GM23338 (cell line): ENCODE results near the gene IFRD1. TPM values are rescaled to one million over a fixed set of nuclear protein-coding genes. Genes with fewer than 3 reads are reported as not detected.

Experiments
- ATAC-seq: fragments of 200-7000 bp; cut with Tn5 transposase; 3 replicates; pipeline ENCODE4 v1.9.1; 2020
- DNase-seq: peaks from one replicate; pipeline ENCODE4 v3.0.0-alpha.2; 2015; ENCODE audit warnings: low spot score
- H2AFZ ChIP-seq: fragments of 200-600 bp; sonication (generic); 2 replicates; pipeline ENCODE4 v1.8.0; 2016; ENCODE audit warnings: antibody characterized with exemption, mild to moderate bottlenecking, moderate library complexity
- H3F3A ChIP-seq: fragments of 200-600 bp; sonication (generic); replicated peaks from 2 replicates; pipeline ENCODE4 v1.8.0; 2017; ENCODE audit warnings: antibody characterized with exemption, mixed run types, low read depth
- H3K27ac ChIP-seq: fragments of 200-600 bp; sonication (generic); 2 replicates; pipeline ENCODE4 v1.6.1; 2016; ENCODE audit warnings: low read depth
- H3K27me3 ChIP-seq: fragments of 200-600 bp; sonication (generic); 2 replicates; pipeline ENCODE4 v1.8.0; 2016; ENCODE audit warnings: mild to moderate bottlenecking, mixed run types, moderate library complexity; ENCODE audit not compliant: insufficient read depth
- H3K36me3 ChIP-seq: fragments of 200-600 bp; sonication (generic); 2 replicates; pipeline ENCODE4 v1.8.0; 2016; ENCODE audit warnings: mild to moderate bottlenecking; ENCODE audit not compliant: insufficient read depth
- H3K4me1 ChIP-seq: fragments of 200-600 bp; sonication (generic); 2 replicates; pipeline ENCODE4 v1.8.0; 2016; ENCODE audit warnings: mild to moderate bottlenecking, moderate library complexity; ENCODE audit not compliant: insufficient read depth
- H3K4me2 ChIP-seq: fragments of 200-600 bp; sonication (generic); 2 replicates; pipeline ENCODE4 v1.7.1; 2017; ENCODE audit warnings: mixed run types
- H3K4me3 ChIP-seq: fragments of 200-600 bp; sonication (generic); 2 replicates; pipeline ENCODE4 v1.6.1; 2016; ENCODE audit warnings: mixed run types
- H3K79me2 ChIP-seq: fragments of 200-600 bp; sonication (generic); replicated peaks from 2 replicates; pipeline ENCODE4 v1.8.0; 2017; ENCODE audit warnings: mild to moderate bottlenecking; ENCODE audit not compliant: insufficient read depth
- H3K9me2 ChIP-seq: fragments of 200-600 bp; sonication (generic); 2 replicates; pipeline ENCODE4 v1.8.0; 2017; ENCODE audit not compliant: insufficient read depth
- H4K20me1 ChIP-seq: fragments of 200-600 bp; sonication (generic); replicated peaks from 2 replicates; pipeline ENCODE4 v1.8.0; 2017; ENCODE audit warnings: mild to moderate bottlenecking; ENCODE audit not compliant: insufficient read depth
- H3K27ac Mint-ChIP-seq: 2 replicates; pipeline ENCODE4 v1.8.0; 2020; ENCODE audit warnings: inconsistent platforms, mild to moderate bottlenecking, moderate library complexity, mixed read lengths
- H3K27me3 Mint-ChIP-seq: 3 replicates; pipeline ENCODE4 v1.8.0; 2022; ENCODE audit warnings: low read depth, mild to moderate bottlenecking, moderate library complexity, mixed read lengths, inconsistent platforms; ENCODE audit not compliant: insufficient read depth, poor library complexity
- H3K36me3 Mint-ChIP-seq: 3 replicates; pipeline ENCODE4 v1.8.0; 2021; ENCODE audit warnings: low read depth, mild to moderate bottlenecking, inconsistent platforms, moderate library complexity, mixed read lengths
- H3K4me1 Mint-ChIP-seq: 3 replicates; pipeline ENCODE4 v1.8.0; 2020; ENCODE audit warnings: mild to moderate bottlenecking, inconsistent platforms, mixed read lengths
- H3K4me3 Mint-ChIP-seq: 3 replicates; pipeline ENCODE4 v1.8.0; 2021; ENCODE audit warnings: moderate library complexity, mild to moderate bottlenecking, inconsistent platforms, mixed read lengths
- H3K9me3 Mint-ChIP-seq: 3 replicates; pipeline ENCODE4 v1.8.0; 2020; ENCODE audit warnings: moderate library complexity, mild to moderate bottlenecking, inconsistent platforms, mixed read lengths
- CTCF ChIP-seq, 2 experiments: fragments of 200-600 bp in 1 of 2; sonication (generic) in 1 of 2; conservative IDR thresholded peaks; 2 replicates each; pipeline versions ENCODE4 v1.5.1 to v1.6.1; 2016 to 2017; ENCODE audit warnings: antibody characterized with exemption in 2 of 2, low read depth in 2 of 2, mild to moderate bottlenecking in 2 of 2, moderate library complexity in 1 of 2
- ETS1 ChIP-seq: IDR thresholded peaks from 2 replicates; pipeline ENCODE4 v1.6.1; 2016; ENCODE audit warnings: antibody characterized with exemption
- NANOG ChIP-seq: IDR thresholded peaks from 2 replicates; pipeline ENCODE4 v1.6.1; 2016; ENCODE audit warnings: antibody characterized with exemption, borderline replicate concordance
- POLR2AphosphoS5 ChIP-seq: IDR thresholded peaks from 2 replicates; pipeline ENCODE4 v1.6.1; 2016; ENCODE audit warnings: antibody characterized with exemption, low read depth
- STAT1 ChIP-seq: IDR thresholded peaks from one replicate; pipeline ENCODE4 v1.6.1; 2016; ENCODE audit warnings: antibody characterized with exemption; ENCODE audit not compliant: unreplicated experiment
- ZNF114 ChIP-seq: fragments of 250-450 bp; sonication (Bioruptor Pico); IDR thresholded peaks from 2 replicates; pipeline ENCODE4 v1.5.0; 2020; ENCODE audit warnings: mild to moderate bottlenecking, moderate library complexity
- polyA plus RNA-seq: library from polyadenylated mRNA; unstranded; fragments of >200 nt; fragmentation: Nextera tagmentation; extraction: Ambion mirVana; gene quantifications from 2 replicates; pipeline ENCODE4 v1.2.1, GENCODE V29; 2016
- total RNA-seq: library from RNA; depleted of rRNA; stranded (reverse); fragments of >200 nt; shearing (Covaris generic); gene quantifications from 2 replicates; pipeline ENCODE4 v1.2.3, GENCODE V29; 2014

Gene IFRD1
- total and polyA plus RNA-seq, 2 experiments from 2014 or later: 69.6 to 73.6 TPM

DNA sequence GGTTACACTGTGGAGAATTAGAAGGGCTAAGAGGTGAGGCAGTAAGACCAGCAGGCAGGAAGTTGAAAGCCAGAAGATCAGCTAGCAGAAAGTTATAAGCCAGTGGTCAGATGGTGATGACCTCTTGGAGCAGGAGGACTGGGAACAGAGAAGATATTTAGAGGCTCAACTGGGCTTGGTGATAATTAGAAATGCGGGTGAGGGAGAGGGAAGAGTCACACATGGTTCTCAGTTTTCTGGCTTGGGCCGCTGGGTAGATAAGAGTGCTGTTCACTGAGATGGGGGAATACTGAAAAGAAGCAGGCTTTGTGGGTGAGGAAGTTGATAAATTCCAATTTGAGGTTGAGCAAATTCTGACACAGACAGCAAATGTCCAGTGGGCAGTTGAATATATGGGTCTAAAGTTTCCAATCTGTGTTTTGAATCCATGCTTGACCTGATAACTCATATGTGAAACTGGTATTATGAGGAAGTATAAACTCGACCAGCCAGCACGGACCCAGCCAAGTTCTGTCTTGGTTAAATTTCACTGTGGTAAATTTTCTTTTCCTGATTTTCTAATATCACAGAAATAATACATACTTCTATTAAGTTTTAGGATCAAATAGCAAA is 53.2 kb downstream of the IFRD1 start (continued):
- TF ChIP-seq ETS1 (no peak), NANOG (no peak)

DNA sequence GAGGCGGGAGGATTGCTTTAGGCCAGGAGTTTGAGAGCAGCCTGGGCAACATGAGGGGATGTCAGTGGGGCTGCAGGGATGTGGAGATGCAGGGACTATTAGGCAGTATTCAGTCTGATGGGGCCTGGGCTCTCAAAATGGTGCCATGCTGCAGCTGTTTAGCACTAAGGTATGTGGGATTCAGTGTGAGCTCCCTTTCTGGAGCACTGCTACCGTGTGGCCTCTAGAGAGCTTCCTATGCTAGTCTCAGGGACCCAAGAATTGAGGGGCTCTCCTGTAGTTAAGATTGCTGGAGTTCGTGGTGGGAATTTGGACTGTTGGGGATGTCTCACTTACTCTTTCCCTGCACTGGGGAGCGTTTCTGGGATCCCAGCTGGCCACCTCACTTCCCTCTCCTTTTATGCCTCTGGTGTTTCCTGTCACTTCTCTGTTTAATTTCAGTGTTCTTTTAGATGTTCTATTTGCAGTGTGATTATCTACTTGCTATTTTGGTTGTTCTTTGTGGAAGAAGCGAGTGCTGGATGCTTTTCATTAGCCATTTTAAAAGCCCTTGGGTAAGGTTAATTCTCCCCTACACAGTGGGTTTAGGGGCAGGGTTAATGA is 53.9 kb downstream of the IFRD1 start:
- H3K4me3 ChIP-seq: no peak overlapping the region
- Mint-ChIP-seq H3K36me3 (no peaks in the 10 kb centered on the region), H3K4me3 (no peak overlapping the region), H3K9me3 (no peaks in the 10 kb centered on the region), H3K27ac (no peak overlapping the region), H3K4me1 (no peaks in the 10 kb centered on the region), H3K27me3 (no peaks in the 10 kb centered on the region)
- H3K79me2 ChIP-seq: no peaks in the 10 kb centered on the region
- no peaks in the 10 kb centered on the region for H3K9me2 ChIP-seq
- H4K20me1 ChIP-seq: no peaks in the 10 kb centered on the region
- no peaks in the 10 kb centered on the region for H3K36me3 ChIP-seq
- 0 out of 2 replicates have a peak overlapping the region, but pooled peaks have one; percentile 59 for H2AFZ ChIP-seq
- H3K4me2 ChIP-seq: no peak overlapping the region
- no peaks in the 10 kb centered on the region for H3F3A ChIP-seq
- ATAC-seq (peak; percentile 66), DNase-seq (no peak)
- no peak overlapping the region for H3K27ac ChIP-seq
- TF ChIP-seq ZNF114 (CRISPR knock-in tag): no peak
- 0 out of 4 replicates have a peak, but pooled peaks of 1 of the 2 experiments have one; percentile 6 for TF ChIP-seq CTCF (conservative IDR thresholded peaks at IDR 0.05; ENCODE audit: low read depth in 2 of 2)
- H3K27me3 ChIP-seq: no peaks in the 10 kb centered on the region
- H3K4me1 ChIP-seq: no peaks in the 10 kb centered on the region

GRCh38 chr7:112505495-112505894 is 55.2 kb downstream of the IFRD1 start:
- Histone ChIP-seq H3K27me3 (no peaks in the 10 kb centered on the region), H4K20me1 (no peaks in the 10 kb centered on the region), H3K4me2 (no peak overlapping the region), H3K27ac (no peak overlapping the region), H3F3A (no peaks in the 10 kb centered on the region), H3K36me3 (no peaks in the 10 kb centered on the region), H3K4me3 (no peak overlapping the region), H3K9me2 (no peaks in the 10 kb centered on the region), H3K4me1 (no peaks in the 10 kb centered on the region), H2AFZ (0 out of 2 replicates have a peak overlapping the region, but pooled peaks have one; percentile 18), H3K79me2 (no peaks in the 10 kb centered on the region)
- ATAC-seq (no peak), DNase-seq (no peak)
- Mint-ChIP-seq H3K36me3 (no peaks in the 10 kb centered on the region), H3K9me3 (no peaks in the 10 kb centered on the region), H3K27me3 (no peaks in the 10 kb centered on the region), H3K4me1 (no peaks in the 10 kb centered on the region), H3K27ac (no peak overlapping the region), H3K4me3 (no peak overlapping the region)
- peak in 1 of 2 experiments; percentile 26; a peak in 2 of 4 replicates for TF ChIP-seq CTCF (conservative IDR thresholded peaks at IDR 0.05; ENCODE audit: low read depth in 2 of 2)
- TF ChIP-seq STAT1: no peak
- no peak for TF ChIP-seq POLR2AphosphoS5
- TF ChIP-seq ETS1: no peak
